Neural crest cell (in vitro differentiated cells): ENCODE data around the gene ZFAND5. TPM values are rescaled to one million over a fixed set of nuclear protein-coding genes. Genes with fewer than 3 reads are reported as not detected.

Experiments used
- DNase-seq: peaks from one replicate; pipeline ENCODE4 v3.0.0; 2021; ENCODE audit warnings: low read depth, mixed read lengths, low spot score
- H3K27ac Mint-ChIP-seq: one replicate; pipeline ENCODE4 v1.8.0; 2021; ENCODE audit warnings: mild to moderate bottlenecking, mixed read lengths; ENCODE audit not compliant: unreplicated experiment
- H3K27me3 Mint-ChIP-seq: 2 replicates; pipeline ENCODE4 v1.8.0; 2021; ENCODE audit warnings: low read depth, mild to moderate bottlenecking, mixed read lengths
- H3K36me3 Mint-ChIP-seq: 2 replicates; pipeline ENCODE4 v1.8.0; 2021; ENCODE audit warnings: low read depth, mild to moderate bottlenecking, mixed read lengths
- H3K4me1 Mint-ChIP-seq: 2 replicates; pipeline ENCODE4 v1.8.0; 2021; ENCODE audit warnings: mixed read lengths
- H3K4me3 Mint-ChIP-seq: one replicate; pipeline ENCODE4 v1.8.0; 2021; ENCODE audit warnings: mild to moderate bottlenecking, mixed read lengths
- H3K9me3 Mint-ChIP-seq: 2 replicates; pipeline ENCODE4 v1.8.0; 2021; ENCODE audit warnings: mixed read lengths
- CTCF ChIP-seq: fragments of 200-600 bp; sonication (generic); conservative IDR thresholded peaks from 2 replicates; pipeline ENCODE4 v1.5.0; 2021; ENCODE audit warnings: antibody characterized with exemption, mild to moderate bottlenecking
- total RNA-seq: library from RNA; stranded (reverse); gene quantifications from 2 replicates; pipeline ENCODE4 v1.2.1, GENCODE V29; 2021

ZFAND5 gene
- total RNA-seq, 1 donor from 2014 or later: 201 TPM

GRCh38 chr9:72382405-72382804 lies 17.4 kb upstream of the ZFAND5 start:
- Mint-ChIP-seq H3K9me3 (no peaks in the 10 kb centered on the region), H3K4me1 (peaks cover 21% of the 10 kb centered on the region), H3K27ac (no peak overlapping the region), H3K36me3 (no peaks in the 10 kb centered on the region), H3K27me3 (no peaks in the 10 kb centered on the region), H3K4me3 (no peak overlapping the region)
- no peak for TF ChIP-seq CTCF
- DNase-seq: no peak

GRCh38 chr9:72377041-72377440 lies 12.0 kb upstream of the ZFAND5 start:
- no peaks in the 10 kb centered on the region for H3K4me1 Mint-ChIP-seq
- no peak for DNase-seq
- TF ChIP-seq CTCF: no peak
- H3K4me3 Mint-ChIP-seq: no peak overlapping the region
- no peaks in the 10 kb centered on the region for H3K27me3 Mint-ChIP-seq
- no peak overlapping the region for H3K27ac Mint-ChIP-seq
- H3K36me3 Mint-ChIP-seq: no peaks in the 10 kb centered on the region
- H3K9me3 Mint-ChIP-seq: no peaks in the 10 kb centered on the region

- H3K27me3 Mint-ChIP-seq: no peaks in the 10 kb centered on the region
- peaks cover 5% of the 10 kb centered on the region for H3K4me1 Mint-ChIP-seq
- H3K27ac Mint-ChIP-seq: no peak overlapping the region
- H3K4me3 Mint-ChIP-seq: no peak overlapping the region
- TF ChIP-seq CTCF: no peak
- no peak for DNase-seq
- no peaks in the 10 kb centered on the region for H3K36me3 Mint-ChIP-seq
- H3K9me3 Mint-ChIP-seq: no peaks in the 10 kb centered on the region
Measured at GRCh38 chr9:72371151-72371550, 6.1 kb upstream of the ZFAND5 start.

- peaks cover 11% of the 10 kb centered on the region for H3K36me3 Mint-ChIP-seq
- peak overlapping the region; percentile 98 for H3K27ac Mint-ChIP-seq
- peak overlapping the region; percentile 92 for H3K4me3 Mint-ChIP-seq
- peak; percentile 57 for DNase-seq
- peaks cover 36% of the 10 kb centered on the region for H3K4me1 Mint-ChIP-seq
- no peaks in the 10 kb centered on the region for H3K9me3 Mint-ChIP-seq
- no peak for TF ChIP-seq CTCF
- H3K27me3 Mint-ChIP-seq: peaks cover 3% of the 10 kb centered on the region
Measured at GRCh38 chr9:72365525-72366256, 683 bp upstream of the ZFAND5 start.

- no peaks in the 10 kb centered on the region for H3K9me3 Mint-ChIP-seq
Measured at GRCh38 chr9:72363908-72364678, 915 bp downstream of the ZFAND5 start.

More at GRCh38 chr9:72363908-72364678, 915 bp downstream of the ZFAND5 start:
- H3K36me3 Mint-ChIP-seq: peaks cover 17% of the 10 kb centered on the region
- peak; percentile 38 for DNase-seq
- peak overlapping the region; percentile 95 for H3K4me3 Mint-ChIP-seq
- peak overlapping the region; percentile 92 for H3K27ac Mint-ChIP-seq
- peaks cover 51% of the 10 kb centered on the region for H3K4me1 Mint-ChIP-seq
- peaks cover 3% of the 10 kb centered on the region for H3K27me3 Mint-ChIP-seq
- no peak for TF ChIP-seq CTCF
